Caco-2 (cell line): ENCODE data around the gene ZFHX3. TPM values are rescaled to one million over a fixed set of nuclear protein-coding genes. Genes with fewer than 3 reads are reported as not detected.

ENCODE experiments used
- BruUV-seq: library from RNA; stranded (reverse); fragments of 400-500 nt; replicated peaks from 2 replicates; lab custom pipeline; 2021; lab: Mats Ljungman, UMichigan
- CTCF ChIA-PET: fragments of 300-600 bp; sonication (Branson Sonifier 250); formaldehyde crosslinking; loops from one replicate; lab custom pipeline; 2022; ENCODE audit warnings: antibody characterized with exemption; lab: Charles Lee
- POLR2A ChIA-PET: fragments of 300-600 bp; sonication (Branson Sonifier 250); formaldehyde crosslinking; loops from one replicate; lab custom pipeline; 2022; ENCODE audit warnings: antibody characterized with exemption; lab: Charles Lee
- DNase-seq, 2 experiments: peaks; one replicate each; pipeline versions ENCODE4 v3.0.0 to v3.0.0-alpha.2; 2020 to 2022
- H3K27me3 ChIP-seq: replicated peaks from 2 replicates; pipeline ENCODE4 v1.6.0; 2011; ENCODE audit warnings: low read length; ENCODE audit not compliant: control insufficient read depth, insufficient read depth
- H3K36me3 ChIP-seq: 2 replicates; pipeline ENCODE4 v1.5.1; 2011; ENCODE audit warnings: low read length; ENCODE audit not compliant: control insufficient read depth, insufficient read depth
- H3K4me1 ChIP-seq: fragments of 250-450 bp; sonication (Bioruptor Pico); 2 replicates; pipeline ENCODE4 v1.5.1; 2020; ENCODE audit warnings: mild to moderate bottlenecking
- H3K4me3 ChIP-seq: 2 replicates; pipeline ENCODE4 v1.5.1; 2011; ENCODE audit warnings: low read depth, mild to moderate bottlenecking, control low read depth, low read length
- H3K9me3 ChIP-seq: fragments of 250-450 bp; sonication (Bioruptor Pico); 2 replicates; pipeline ENCODE4 v1.5.1; 2020; ENCODE audit warnings: mild to moderate bottlenecking, moderate library complexity
- H3K27ac Mint-ChIP-seq: one replicate; pipeline ENCODE4 v1.8.0; 2022; ENCODE audit warnings: mixed read lengths; ENCODE audit not compliant: unreplicated experiment
- H3K27me3 Mint-ChIP-seq: one replicate; pipeline ENCODE4 v1.8.0; 2022; ENCODE audit warnings: mixed read lengths; ENCODE audit not compliant: insufficient read depth, unreplicated experiment
- H3K36me3 Mint-ChIP-seq: one replicate; pipeline ENCODE4 v1.8.0; 2022; ENCODE audit warnings: mild to moderate bottlenecking, mixed read lengths; ENCODE audit not compliant: insufficient read depth, unreplicated experiment
- H3K4me1 Mint-ChIP-seq: one replicate; pipeline ENCODE4 v1.8.0; 2022; ENCODE audit warnings: low read depth, mixed read lengths; ENCODE audit not compliant: unreplicated experiment
- H3K4me3 Mint-ChIP-seq: one replicate; pipeline ENCODE4 v1.8.0; 2022; ENCODE audit warnings: mild to moderate bottlenecking, moderate library complexity, mixed read lengths; ENCODE audit not compliant: unreplicated experiment
- H3K9me3 Mint-ChIP-seq: one replicate; pipeline ENCODE4 v1.8.0; 2022; ENCODE audit warnings: mixed read lengths; ENCODE audit not compliant: unreplicated experiment
- CTCF ChIP-seq, 2 experiments: fragments of 200-600 bp in 1 of 2; IDR thresholded peaks; 1 replicate in 1 of 2; 2 replicates in 1 of 2; pipeline versions ENCODE4 v1.5.1 to v1.8.0; 2011 to 2022; ENCODE audit warnings: antibody characterized with exemption in 1 of 2, control low read depth in 1 of 2, inconsistent platforms in 1 of 2, low read depth in 1 of 2, low read length in 1 of 2, mild to moderate bottlenecking in 1 of 2, moderate library complexity in 1 of 2; ENCODE audit not compliant: insufficient read depth in 1 of 2, severe bottlenecking in 1 of 2, unreplicated experiment in 1 of 2
- intact Hi-C: fragments of 100-400 bp; cut with micrococcal nuclease; formaldehyde crosslinking; loops from one replicate; pipeline ENCODE4 v1.10.0; 2022; ENCODE audit not compliant: unreplicated experiment
- total RNA-seq: library from RNA; stranded (reverse); gene quantifications from 2 replicates; pipeline ENCODE4 v1.2.3, GENCODE V29; 2022

ZFHX3 gene
- total RNA-seq, 1 experiment from 2014 or later, result 39.9 TPM

GRCh38 chr16:72878301-72879269, 169.3 kb downstream of the ZFHX3 start:
- BruUV-seq, result no TSS peak
- Histone ChIP-seq H3K4me3 (no peak overlapping the region), H3K27me3 (no peaks in the 10 kb centered on the region), H3K4me1 (peaks cover 50% of the 10 kb centered on the region), H3K36me3 (no peaks in the 10 kb centered on the region), H3K9me3 (no peaks in the 10 kb centered on the region)
- peak overlapping the region; percentile 100 for H3K27ac Mint-ChIP-seq
- peaks cover 48% of the 10 kb centered on the region for H3K4me1 Mint-ChIP-seq
- ChIA-PET CTCF (no interaction called here), POLR2A (no interaction called here)
- peaks cover 40% of the 10 kb centered on the region for H3K36me3 Mint-ChIP-seq
- no peaks in the 10 kb centered on the region for H3K9me3 Mint-ChIP-seq
- TF ChIP-seq CTCF (IDR thresholded peaks at IDR 0.05; ENCODE audit: insufficient read depth in 1 of 2, low read depth in 1 of 2, low read length in 1 of 2, severe bottlenecking in 1 of 2, unreplicated experiment in 1 of 2), result no peak
- peak; percentile 63 to 78 for DNase-seq
- intact Hi-C loops, result loop anchor here (5.0 kb wide), 1 partner anchor 34 kb away; no protein-coding TSS in a partner anchor
- H3K4me3 Mint-ChIP-seq, result peak overlapping the region; percentile 73
- no peaks in the 10 kb centered on the region for H3K27me3 Mint-ChIP-seq

GRCh38 chr16:72877374-72878028, 170.4 kb downstream of the ZFHX3 start:
- no peak for TF ChIP-seq CTCF (IDR thresholded peaks at IDR 0.05; ENCODE audit: insufficient read depth in 1 of 2, low read depth in 1 of 2, low read length in 1 of 2, severe bottlenecking in 1 of 2, unreplicated experiment in 1 of 2)
- Mint-ChIP-seq H3K27me3 (no peaks in the 10 kb centered on the region), H3K27ac (peak overlapping the region; percentile 100), H3K4me1 (peaks cover 58% of the 10 kb centered on the region), H3K9me3 (peaks cover 7% of the 10 kb centered on the region), H3K36me3 (peaks cover 50% of the 10 kb centered on the region), H3K4me3 (peak overlapping the region; percentile 73)
- H3K36me3 ChIP-seq, result no peaks in the 10 kb centered on the region
- BruUV-seq, result no TSS peak
- intact Hi-C loops, result loop anchor here (1.0 to 5.0 kb wide), 4 partner anchors 35 to 171 kb away; partner anchors contain the start of gene ZFHX3
- H3K9me3 ChIP-seq, result no peaks in the 10 kb centered on the region
- DNase-seq, result peak; percentile 89 to 92
- H3K4me1 ChIP-seq, result peaks cover 50% of the 10 kb centered on the region
- ChIA-PET POLR2A (interaction anchor here (1.0 to 2.0 kb wide), 3 partner anchors 14 to 120 kb away, joined by 3 to 6 read pairs (median 4); no protein-coding TSS in a partner anchor), CTCF (interaction anchor here (1.0 to 1.2 kb wide), 3 partner anchors 45 to 191 kb away, joined by 3 to 7 read pairs (median 5); no protein-coding TSS in a partner anchor)
- H3K27me3 ChIP-seq, result no peaks in the 10 kb centered on the region
- H3K4me3 ChIP-seq, result no peak overlapping the region; the same call in 1 of the 2 replicates

- ChIA-PET POLR2A (interaction anchor here (1.0 to 2.0 kb wide), 3 partner anchors 15 to 120 kb away, joined by 3 to 6 read pairs (median 4); no protein-coding TSS in a partner anchor), CTCF (interaction anchor here (1.0 to 1.2 kb wide), 3 partner anchors 45 to 192 kb away, joined by 3 to 7 read pairs (median 5); no protein-coding TSS in a partner anchor)
- H3K36me3 Mint-ChIP-seq, result peaks cover 50% of the 10 kb centered on the region
Measured at GRCh38 chr16:72876981-72877373, 171.0 kb downstream of the ZFHX3 start.

More at GRCh38 chr16:72876981-72877373, 171.0 kb downstream of the ZFHX3 start:
- peak in 1 of 2 experiments; percentile 49 for DNase-seq
- BruUV-seq, result TSS peak; percentile 87
- Mint-ChIP-seq H3K27ac (peak overlapping the region; percentile 100), H3K4me3 (peak overlapping the region; percentile 73), H3K4me1 (peaks cover 58% of the 10 kb centered on the region), H3K27me3 (no peaks in the 10 kb centered on the region), H3K9me3 (peaks cover 7% of the 10 kb centered on the region)
- no peaks in the 10 kb centered on the region for H3K27me3 ChIP-seq
- H3K36me3 ChIP-seq, result no peaks in the 10 kb centered on the region
- H3K9me3 ChIP-seq, result no peaks in the 10 kb centered on the region
- intact Hi-C loops, result loop anchor here (1.0 to 5.0 kb wide), 4 partner anchors 35 to 171 kb away; partner anchors contain the start of gene ZFHX3
- H3K4me1 ChIP-seq, result peaks cover 50% of the 10 kb centered on the region
- no peak for TF ChIP-seq CTCF (IDR thresholded peaks at IDR 0.05; ENCODE audit: insufficient read depth in 1 of 2, low read depth in 1 of 2, low read length in 1 of 2, severe bottlenecking in 1 of 2, unreplicated experiment in 1 of 2)
- H3K4me3 ChIP-seq, result peak overlapping the region; percentile 12; the same call in 1 of the 2 replicates
